NCI-H2107 treated with DMSO at 0.1 percent for 48 hours (cell line): ENCODE measurements around the gene MTG2.

Experiments
- DNase-seq: peaks from one replicate; lab custom pipeline; 2025; ENCODE audit not compliant: unreplicated experiment; lab: John Stamatoyannopoulos, UW

MTG2 gene

DNA sequence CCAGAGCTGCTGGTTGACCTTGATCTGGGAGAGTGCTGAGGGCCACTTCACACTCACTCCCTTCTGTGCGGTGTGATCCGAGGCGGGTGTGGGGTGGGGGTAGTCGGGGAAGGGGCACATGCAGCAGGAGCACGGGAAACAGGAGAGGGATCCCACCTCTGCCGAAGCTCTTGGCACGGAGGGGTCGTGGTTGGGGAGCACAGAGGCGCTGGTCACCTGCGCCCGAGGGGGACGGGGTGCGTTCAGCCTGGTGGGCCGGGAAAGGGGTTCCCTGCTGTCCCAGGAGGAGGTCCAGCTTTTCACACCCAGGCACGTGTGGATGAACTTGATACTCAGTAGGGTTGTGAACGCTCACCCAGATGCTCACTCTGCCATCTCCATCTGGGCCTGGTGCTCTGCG is 22.0 kb upstream of the MTG2 start:
- no peak for DNase-seq

DNA sequence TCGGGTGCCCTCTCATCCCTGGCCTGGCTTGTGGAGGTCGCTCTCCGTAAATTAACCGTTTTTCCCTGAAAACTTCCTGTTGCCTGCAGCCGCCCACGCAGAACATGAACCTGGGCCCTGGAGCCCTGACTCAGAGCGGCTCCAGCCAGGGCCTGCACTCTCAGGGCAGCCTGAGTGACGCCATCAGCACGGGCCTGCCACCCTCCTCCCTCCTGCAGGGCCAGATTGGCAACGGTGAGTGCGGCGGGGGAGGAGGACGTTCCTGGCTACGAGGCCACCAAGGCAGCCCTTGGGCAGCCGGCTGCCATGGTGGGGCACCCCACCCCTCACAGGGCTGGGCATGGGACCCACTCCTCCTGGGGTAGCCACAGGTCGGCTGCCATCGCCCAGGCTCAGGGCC is 21.5 kb upstream of the MTG2 start:
- no peak for DNase-seq

DNA sequence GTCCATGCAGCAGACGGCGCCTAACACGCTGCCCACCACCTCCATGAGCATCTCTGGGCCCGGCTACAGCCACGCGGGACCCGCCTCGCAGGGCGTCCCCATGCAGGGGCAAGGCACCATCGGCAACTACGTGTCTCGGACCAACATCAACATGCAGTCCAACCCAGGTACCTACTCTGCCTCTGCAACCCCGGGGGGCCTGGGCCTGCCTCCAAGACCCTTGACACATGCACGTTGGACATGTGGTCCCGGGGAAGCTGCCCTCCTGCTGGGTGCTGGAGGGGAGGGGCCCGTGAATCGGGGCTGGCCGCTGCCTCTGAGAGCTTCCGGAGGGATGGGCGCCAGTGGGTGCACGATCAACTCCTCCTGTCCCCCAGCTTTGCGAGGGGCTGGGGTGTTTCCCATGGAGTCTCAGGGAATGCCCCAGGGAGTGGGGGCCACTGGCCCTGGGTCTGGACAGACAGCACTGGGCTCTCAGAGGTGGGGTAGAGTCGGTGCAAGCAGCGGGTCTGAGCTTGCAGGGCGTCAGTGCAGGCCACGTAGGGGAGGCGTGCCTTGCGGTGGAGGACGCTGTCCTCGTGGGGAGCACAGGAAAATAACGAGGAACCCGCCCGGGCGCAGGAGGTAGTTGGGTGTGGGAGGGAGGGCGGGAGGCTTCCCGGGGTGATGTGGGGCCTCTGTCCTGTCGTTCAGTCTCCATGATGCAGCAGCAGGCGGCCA is 19.9 kb upstream of the MTG2 start:
- DNase-seq = no peak

DNA sequence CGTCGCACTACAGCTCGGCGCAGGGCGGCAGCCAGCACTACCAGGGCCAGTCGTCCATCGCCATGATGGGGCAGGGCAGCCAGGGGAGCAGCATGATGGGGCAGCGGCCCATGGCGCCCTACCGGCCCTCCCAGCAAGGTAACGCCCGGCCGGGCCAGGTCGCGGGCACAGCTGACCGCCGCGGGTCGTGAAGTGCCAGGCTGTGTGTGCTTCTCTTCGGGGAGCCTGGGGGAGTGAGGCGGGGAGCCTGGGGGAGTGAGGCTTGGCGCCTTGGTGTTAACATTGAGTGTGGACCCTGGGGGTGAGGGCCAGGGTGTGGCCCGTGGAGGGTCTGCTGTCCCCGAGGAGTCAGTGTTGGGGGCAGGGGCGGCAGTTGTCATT is 19.4 kb upstream of the MTG2 start:
- DNase-seq = no peak

DNA sequence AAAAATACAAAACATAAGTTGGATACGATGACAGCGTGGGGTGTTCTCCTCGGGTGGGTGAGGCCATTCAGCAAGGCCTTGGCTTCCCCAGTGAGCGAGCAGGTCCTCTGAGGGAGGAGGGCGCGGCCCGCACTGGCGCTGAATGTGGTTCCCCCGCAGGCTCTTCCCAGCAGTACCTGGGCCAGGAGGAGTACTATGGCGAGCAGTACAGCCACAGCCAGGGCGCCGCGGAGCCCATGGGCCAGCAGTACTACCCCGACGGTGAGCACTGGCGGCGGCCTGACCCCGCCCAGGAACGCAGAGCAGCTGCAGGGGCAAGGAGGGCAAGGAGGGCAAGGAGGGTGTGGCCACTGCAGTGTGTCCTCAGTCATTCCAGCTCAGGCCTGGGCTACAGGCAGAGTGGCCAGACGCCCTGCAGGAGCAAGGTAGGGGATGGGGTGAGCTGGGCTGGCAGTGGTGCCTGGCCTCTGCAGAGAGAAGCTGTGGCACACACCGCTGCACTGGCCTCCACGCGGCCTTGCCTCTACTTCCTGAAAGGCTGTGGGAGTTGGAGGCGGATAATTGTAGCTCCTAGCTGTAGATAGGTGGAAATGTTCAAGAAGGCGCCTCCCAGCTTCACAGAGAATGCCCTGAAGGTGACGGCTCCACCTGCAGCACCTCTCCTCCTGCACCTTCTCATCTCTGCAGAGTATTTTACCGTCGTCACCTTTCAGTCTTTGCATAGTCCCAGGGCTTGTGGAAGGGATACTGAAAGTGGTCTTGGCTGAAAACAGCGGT is 18.7 kb upstream of the MTG2 start:
- no peak for DNase-seq

DNA sequence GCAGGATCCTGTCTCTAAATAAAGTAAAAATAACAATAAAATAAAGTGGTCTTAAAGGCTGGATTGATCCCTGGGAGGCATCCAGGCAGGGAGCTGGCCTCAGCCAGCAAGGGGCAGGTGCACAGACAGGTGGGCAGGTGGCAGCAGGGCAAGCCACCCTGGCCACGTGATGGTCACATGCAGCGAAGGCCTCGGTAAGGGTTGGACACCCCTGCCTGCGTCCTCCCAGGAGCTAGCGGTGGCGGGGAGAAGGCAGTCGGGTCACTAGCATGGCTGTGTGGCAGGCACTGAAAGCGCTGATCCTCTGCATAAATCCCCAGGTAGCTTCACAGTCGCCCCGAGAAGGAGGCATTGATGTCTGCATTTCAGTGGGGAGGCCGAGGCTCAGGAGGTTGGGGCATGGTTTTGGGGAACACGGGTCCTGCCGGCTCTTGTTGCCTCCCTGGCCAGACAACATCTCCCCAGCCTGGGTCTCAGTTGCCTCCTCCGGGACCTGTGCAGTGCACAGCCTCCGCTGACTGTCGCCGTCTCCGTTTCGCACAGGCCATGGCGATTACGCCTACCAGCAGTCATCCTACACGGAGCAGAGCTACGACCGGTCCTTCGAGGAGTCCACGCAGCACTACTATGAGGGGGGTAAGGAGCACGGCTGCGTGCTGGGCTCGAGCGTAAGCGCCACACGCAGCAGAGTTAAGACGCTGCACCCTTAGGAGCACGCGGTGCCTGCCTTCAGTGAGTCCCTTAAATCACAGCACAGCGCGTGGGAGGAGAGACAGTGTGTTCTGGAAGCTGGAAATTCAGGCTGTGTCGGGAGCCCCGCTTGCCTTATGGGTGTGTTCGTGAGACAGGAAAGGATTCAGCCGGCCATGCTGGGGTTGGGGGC is 17.7 kb upstream of the MTG2 start:
- DNase-seq = no peak

DNA sequence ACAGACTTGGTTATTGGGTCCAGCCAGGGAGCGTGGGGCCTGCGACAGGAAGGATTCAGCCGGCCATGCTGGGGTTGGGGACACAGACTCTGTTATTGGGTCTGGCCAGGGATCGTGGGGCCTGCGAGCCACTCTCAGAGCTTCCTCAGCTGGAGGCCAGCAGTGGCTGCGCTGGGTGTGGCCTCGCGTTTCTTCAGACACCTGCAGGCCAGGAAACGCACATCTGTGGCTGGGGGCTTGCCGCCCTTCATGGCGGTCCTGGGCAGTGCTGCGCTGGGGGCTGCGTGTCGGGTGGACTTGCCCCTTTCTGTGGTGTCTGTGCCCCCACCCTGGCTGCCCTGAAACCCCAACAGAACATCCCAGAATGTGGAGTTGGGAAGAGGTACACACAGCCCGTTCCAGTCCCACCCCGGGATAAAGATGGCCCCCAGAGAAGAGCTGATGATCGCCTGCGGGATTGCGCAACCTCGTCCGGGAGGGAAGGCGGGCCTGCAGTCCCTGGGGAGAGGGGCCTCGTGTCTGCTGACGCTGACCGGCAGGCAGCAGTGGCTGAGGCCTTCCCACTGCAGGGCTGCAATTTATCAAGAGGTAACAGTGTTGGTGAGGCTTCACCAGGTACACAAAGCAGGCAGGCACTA is 16.9 kb upstream of the MTG2 start:
- no peak for DNase-seq

DNA sequence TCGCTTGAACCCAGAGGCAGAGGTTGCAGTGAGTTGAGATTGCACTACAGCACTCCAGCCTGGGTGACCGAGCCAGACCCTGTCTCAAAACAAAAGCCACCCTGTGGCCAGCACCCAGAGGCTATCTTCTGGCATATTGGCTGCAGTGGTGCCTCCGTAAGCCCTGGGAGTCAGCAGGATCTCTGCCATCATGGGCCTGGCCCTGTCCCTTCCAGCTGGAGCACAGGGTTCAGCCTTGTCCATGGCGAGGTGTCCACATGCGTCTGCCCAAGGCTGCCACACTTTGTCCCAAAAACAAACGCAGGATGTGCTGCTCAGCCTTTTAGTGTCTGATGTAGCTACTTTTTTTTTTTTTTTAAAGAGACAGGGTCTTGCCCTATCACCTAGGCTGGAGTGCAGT is 15.4 kb upstream of the MTG2 start:
- no peak for DNase-seq

DNA sequence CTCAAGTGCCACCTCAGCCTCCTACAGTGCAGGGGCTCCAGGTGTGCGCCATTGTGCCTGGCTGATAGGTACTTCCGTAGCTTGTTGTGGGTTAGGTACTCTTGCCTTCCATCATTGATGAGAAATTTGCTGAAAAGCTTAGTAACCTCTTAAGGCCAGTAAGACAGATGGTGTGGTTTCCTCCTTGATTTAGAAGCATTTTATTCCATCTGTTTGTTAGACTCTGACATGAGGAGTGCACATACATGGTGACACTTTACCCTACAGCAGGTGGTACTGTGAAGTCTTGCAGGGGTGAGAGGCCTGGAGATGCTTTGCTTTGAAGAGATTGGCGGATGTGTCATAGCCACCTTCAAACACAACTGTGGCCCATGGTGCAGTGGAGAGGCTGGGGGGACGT is 14.8 kb upstream of the MTG2 start:
- no peak for DNase-seq

DNA sequence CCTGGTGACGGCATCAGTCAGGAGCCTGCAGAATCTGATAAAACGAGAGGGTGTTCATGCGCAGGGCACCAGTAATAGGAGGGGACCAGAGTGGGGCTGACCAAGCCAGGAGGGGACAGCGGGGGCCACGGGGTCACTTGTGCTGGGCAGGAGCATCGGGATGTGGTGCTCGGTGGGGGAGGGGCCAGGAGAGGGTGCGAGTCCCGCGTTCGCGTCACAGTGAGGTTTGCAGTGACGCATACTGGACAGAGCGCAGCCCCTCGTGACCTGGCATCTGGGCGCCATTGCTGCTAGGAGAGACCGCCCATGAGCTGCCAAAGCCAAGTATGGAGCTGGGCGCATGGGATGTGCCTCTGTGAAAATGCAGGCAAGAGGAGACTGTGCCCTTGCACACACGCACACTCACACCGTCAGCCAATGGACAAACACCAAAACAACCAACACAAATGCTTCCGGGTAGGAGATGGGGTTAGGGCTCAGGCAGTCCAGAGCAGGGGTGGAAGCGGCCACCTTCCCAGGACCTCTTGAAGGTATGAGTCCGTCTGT is 13.9 kb upstream of the MTG2 start:
- no peak for DNase-seq

DNA sequence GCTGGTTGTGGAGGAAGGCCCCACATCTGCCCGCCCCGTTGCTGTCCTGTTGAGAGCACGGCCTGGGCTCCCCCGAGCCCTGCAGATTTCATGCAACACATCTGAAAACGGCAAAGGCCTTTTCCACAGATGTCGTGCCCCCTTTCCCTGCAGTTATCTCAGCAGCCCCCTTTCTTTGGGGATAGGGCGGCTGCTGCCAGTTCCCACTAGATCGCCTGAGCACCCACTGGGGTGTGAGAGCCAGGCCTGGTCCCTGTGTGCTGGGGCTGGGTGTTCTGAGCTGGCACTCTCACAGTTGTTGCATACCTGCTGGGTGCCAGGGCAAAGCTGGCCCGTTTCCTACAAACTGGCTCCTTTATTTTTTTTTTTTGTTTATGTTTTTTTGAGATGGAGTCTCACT is 12.3 kb upstream of the MTG2 start:
- no peak for DNase-seq

DNA sequence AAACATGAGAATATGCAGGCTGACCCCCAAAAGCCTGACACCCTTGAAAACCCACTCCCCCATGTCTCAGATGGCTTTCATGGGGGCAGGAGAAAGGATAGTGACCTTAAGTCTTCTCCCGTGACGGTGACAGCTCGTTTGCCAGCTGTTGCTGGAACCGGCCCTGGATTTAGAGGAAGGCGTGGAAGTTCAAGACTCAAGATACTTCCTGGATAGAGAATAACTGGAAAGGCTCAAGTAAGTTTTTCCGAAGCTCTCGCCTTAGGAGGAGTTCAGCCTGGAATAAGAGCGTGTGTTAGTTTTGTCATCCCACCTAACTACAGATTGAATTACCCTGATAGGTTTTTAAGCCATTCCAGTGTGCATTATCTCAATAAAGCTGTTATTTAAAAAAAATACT is 11.6 kb upstream of the MTG2 start:
- no peak for DNase-seq

DNA sequence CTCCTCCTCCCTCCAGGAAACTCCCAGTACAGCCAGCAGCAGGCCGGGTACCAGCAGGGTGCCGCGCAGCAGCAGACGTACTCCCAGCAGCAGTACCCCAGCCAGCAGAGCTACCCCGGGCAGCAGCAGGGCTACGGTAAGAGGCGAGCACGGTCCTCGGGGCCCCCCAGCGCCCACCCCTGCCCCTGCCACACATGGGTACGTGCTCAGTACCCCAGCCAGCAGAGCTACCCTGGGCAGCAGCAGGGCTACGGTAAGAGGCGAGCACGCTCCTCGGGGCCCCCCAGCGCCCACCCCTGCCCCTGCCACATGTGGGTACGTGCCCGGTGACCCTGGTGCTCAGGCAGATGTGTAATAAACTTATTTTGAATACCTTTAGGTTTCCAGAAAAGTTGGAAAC is 10.2 kb upstream of the MTG2 start:
- DNase-seq = no peak

DNA sequence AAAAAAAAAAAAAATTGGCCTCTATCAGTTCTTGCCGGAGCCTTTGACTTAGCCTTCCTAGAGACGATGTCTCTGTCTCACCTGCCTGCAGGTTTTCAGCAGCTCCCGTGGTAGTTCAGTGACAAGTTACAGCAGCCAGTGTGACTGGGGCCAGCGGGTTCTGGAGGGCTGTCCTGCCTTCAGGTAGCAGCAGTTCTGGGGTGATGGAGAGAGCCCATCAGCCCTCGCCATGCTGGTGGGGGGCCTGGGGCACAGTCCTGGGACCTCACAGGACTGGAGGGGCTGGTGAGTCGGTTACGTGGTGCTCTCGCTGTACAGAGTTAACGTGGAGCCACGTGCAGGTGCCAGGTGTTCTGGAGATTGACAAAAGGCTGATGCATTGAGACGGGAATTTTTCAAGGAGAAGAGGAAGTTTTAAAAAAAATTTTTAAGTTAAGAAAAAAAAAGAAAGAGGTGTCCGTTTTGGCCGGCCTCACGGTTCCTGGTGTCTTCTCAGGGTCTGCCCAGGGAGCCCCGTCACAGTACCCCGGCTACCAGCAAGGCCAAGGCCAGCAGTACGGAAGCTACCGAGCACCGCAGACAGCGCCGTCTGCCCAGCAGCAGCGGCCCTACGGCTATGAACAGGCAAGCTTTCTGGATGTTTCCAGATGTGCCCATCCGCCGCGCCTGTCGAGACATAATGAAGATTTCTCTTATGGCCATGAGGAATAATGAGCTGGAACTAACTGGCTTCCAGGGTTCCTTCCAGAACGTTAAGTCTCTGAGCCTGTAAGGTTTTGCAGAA is 8.6 kb upstream of the MTG2 start:
- DNase-seq = no peak

DNA sequence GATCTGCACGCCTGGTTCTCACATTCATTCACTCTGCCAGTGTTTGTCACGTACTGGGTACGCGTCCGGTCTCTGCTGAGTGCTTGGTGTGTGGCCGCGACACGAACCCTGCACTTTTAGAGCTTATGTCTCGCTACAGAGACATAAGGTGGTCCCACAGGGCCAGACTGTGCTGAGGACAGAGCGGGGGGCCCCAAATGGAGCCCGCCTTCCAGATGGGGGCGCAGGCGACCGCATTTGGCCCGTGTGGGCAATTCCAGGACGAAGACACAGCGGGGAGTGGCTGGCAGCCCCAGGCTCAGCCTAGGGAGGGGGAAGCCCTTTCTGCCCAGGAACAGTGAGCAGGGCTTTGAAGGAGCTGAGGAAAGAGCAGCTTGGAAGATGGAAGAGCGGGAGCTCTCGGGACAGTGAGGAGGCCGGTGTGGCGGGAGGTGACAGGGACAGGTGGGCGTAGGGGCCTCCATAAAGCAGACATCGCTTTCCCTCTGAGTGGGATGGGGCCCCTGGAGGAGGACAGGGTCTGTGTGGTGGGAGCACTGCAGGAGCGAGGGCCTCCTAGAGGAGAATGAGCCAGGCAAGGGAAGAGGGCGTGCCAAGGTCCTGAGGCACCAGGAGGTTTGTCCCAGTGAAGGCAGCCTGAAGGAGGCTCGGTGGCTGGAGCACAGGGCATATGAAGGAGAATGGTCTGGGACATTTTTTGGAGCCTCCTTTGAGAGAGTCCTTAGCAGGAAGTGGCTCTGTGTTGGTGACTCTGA is 7.8 kb upstream of the MTG2 start:
- no peak for DNase-seq

DNA sequence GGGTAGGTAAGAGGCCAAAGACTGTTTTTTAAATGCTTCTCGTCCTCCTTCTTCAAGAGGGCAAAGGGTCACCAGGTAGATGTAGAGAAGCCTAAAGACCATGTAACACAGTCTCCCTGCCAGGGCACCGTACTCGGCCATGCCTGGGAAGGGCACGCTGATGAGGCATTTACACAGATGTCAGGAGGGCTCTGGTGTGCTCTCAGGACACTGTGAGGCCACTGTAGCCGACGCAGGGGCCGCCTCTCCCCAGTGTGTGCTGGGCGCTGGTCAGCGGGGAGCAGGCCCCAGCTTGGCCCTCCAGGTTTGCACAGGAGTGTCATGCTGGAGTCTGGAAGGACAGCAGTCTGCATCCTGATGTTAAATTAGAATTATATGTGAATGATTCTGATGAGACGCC is 7.1 kb upstream of the MTG2 start:
- DNase-seq = no peak

DNA sequence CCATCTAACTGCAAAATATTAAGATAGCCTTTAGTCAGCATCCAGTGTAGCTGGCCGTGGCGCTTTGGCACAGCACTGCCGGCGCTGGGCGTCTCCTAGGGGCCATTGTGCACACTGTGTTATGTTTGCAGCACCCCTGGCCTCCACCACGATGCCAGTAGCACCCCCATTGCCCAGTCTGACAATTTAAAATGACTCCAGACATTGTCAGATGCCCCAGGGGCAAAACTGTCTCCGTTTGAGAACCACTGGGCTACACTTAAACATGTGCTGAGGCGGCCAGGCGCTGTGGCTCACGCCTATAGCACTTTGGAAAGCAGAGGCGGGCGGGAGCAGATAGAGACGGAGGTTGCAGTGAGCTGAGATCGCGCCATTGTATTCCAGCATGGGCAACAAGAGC is 6.0 kb upstream of the MTG2 start:
- no peak for DNase-seq

DNA sequence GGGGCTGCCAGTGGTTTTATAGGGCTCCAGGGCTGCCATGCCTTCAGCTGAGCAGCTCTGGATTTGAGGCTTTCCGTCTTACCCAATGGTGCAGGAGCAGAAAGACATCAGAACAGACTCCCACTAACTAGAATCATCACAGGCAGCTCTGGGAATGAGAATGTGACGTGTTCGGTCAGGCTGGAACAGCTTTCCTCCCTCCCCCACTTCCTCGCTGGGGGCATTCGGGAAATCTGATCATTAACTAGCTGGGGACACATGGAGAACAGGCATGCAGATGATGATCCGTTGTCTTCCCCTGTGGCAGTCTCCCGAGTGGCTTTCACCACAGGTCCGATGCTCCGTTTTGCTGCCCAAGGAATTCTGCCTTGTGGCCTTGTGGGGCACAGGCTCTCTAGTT is 5.5 kb upstream of the MTG2 start:
- DNase-seq = no peak

DNA sequence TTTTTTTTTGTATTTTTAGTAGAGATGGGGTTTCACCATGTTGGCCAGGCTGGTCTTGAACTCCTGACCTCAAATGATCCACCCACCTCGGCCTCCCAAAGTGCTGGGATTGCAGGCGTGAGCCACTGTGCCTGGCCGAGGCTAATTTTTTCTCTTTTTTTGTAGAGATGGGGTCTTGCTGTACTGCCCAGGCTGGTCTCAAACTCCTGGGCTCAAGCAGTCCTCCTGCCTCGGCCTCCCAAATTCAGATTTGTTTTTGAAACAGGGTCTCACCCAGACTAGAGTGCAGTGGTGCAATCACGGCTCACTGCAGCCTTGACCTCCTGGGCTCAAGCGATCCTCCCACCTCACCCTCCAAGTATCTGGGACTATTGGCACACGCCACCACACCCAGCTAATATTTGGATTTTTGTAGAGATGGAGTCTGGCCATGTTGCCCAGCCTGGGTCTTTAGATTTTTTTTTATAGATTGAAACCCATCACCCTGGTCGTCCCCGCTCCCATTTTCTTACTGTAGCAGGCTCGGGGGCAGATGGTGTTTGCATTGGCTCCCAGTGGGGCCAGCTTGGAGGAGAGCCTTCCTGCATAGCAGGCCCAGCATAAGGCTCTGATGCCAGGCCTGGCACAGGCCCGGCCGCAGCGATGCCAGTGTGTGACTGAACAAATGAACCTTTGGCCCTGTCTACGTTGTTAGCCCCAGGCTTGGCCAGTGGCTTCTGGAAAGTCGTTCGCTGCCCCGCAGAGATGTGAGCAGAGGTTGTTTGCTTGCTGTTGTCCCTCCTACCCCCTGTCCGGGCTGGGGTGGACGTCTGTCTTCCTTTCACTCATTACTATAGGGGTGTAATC is 4.3 kb upstream of the MTG2 start:
- no peak for DNase-seq
